HG02884 (cell line): ENCODE data around the gene GAB2.
A peak's percentile ranks its signal among the peaks of the same experiment; 100 is the strongest.
"Not testable (repeated sequence)": the region's sequence is repeated elsewhere in the genome, so short reads cannot be mapped to it uniquely, and the experiment has no call there.

Source experiments
- ATAC-seq: cut with Tn5 transposase; IDR thresholded peaks from one replicate; pipeline ENCODE4 v1.9.1; 2021; ENCODE audit warnings: mild to moderate bottlenecking, moderate library complexity; ENCODE audit not compliant: unreplicated experiment

GAB2 gene

GRCh38 chr11:78193806-78194205, 223.8 kb downstream of the GAB2 start:
- no peak for ATAC-seq

- ATAC-seq, result no peak
Observed at GRCh38 chr11:78192911-78193351, 224.7 kb downstream of the GAB2 start.

GRCh38 chr11:78192223-78192719, 225.3 kb downstream of the GAB2 start:
- no peak for ATAC-seq

GRCh38 chr11:78190871-78191538, 226.6 kb downstream of the GAB2 start:
- no peak for ATAC-seq

- no peak for ATAC-seq
Observed at GRCh38 chr11:78190374-78190773, 227.2 kb downstream of the GAB2 start.

- ATAC-seq, result no peak
Observed at GRCh38 chr11:78189851-78190250, 227.8 kb downstream of the GAB2 start.

- ATAC-seq, result no peak
Observed at GRCh38 chr11:78189174-78189724, 228.4 kb downstream of the GAB2 start.

- peak; percentile 93 for ATAC-seq
Observed at GRCh38 chr11:78188286-78189173, 229.1 kb downstream of the GAB2 start, which contains the start of the genes KCTD21 and USP35. Gene KCTD21, minus strand, starts transcription at chr11:78188626. Its CDS starts 14,072 bp downstream, at chr11:78174554. Gene USP35, plus strand, starts transcription at chr11:78188919. Its CDS starts 7,327 bp downstream, at chr11:78196246.

GRCh38 chr11:78187366-78188285, 230.0 kb downstream of the GAB2 start:
- peak; percentile 21 for ATAC-seq

- no peak for ATAC-seq
Observed at GRCh38 chr11:78181185-78181584, 236.4 kb downstream of the GAB2 start.

- ATAC-seq, result no peak
Observed at GRCh38 chr11:78180751-78181150, 236.9 kb downstream of the GAB2 start.

- ATAC-seq, result no peak
Observed at GRCh38 chr11:78179459-78180071, 238.1 kb downstream of the GAB2 start.

GRCh38 chr11:78177216-78177615, 240.4 kb downstream of the GAB2 start:
- ATAC-seq, result no peak

- no peak for ATAC-seq
Observed at GRCh38 chr11:78176605-78177141, 240.9 kb downstream of the GAB2 start.

- ATAC-seq, result not testable (repeated sequence)
Observed at GRCh38 chr11:78175862-78176261, 241.8 kb downstream of the GAB2 start.

GRCh38 chr11:78171951-78172350, 245.7 kb downstream of the GAB2 start:
- no peak for ATAC-seq

GRCh38 chr11:78170874-78171549, 246.6 kb downstream of the GAB2 start:
- no peak for ATAC-seq

- ATAC-seq, result no peak
Observed at GRCh38 chr11:78170413-78170812, 247.2 kb downstream of the GAB2 start.
